Measurements from ENCODE around the gene JTB. TPM values are rescaled to one million over a fixed set of nuclear protein-coding genes. Genes with fewer than 3 reads are reported as not detected.
"Not testable (repeated sequence)": the region's sequence is repeated elsewhere in the genome, so short reads cannot be mapped to it uniquely, and the experiment has no call there.

The JTB gene
- total RNA-seq, 3 donors from 2014 or later (not counting 1 experiment from before 2014, with no cell fraction given) = 96.9 to 107 (median 101) TPM

DNA sequence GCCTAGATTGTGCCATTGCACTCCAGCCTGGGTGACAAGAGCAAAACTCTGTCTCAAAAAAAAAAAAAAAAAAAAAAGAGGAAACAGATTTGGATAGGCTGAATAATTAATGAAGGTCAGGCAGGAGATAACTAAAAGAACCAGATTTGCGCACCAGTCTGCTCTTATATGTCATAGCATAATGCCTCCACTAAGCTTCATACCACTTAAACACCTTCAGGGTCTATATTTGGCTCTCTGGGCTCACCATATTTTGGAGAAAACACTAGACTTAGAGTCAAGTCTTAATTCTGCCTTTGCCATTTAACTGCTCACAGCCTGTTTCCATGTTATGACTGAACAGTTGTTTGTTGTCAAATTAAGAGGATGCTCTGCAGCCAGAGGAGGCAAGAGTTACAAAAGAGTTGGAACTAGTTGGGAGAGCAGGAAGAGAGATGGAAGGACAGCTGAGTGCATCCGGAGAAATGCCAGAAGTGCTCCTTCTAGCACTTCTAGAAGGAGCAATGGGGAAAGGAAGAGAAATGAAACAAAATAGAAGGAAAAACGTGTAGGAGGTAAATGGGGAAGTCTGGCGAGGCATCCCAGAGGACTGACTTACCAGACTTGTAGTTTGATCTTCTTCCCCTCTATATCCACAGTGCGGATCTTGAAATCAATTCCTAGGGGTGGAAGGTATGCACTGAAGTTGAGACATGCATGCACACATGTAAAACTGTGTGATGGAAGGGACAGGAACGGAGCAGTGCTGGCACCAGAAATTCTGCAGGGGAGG is 6.8 kb upstream of the JTB start:
- TF ChIP-seq, protein P1, sequence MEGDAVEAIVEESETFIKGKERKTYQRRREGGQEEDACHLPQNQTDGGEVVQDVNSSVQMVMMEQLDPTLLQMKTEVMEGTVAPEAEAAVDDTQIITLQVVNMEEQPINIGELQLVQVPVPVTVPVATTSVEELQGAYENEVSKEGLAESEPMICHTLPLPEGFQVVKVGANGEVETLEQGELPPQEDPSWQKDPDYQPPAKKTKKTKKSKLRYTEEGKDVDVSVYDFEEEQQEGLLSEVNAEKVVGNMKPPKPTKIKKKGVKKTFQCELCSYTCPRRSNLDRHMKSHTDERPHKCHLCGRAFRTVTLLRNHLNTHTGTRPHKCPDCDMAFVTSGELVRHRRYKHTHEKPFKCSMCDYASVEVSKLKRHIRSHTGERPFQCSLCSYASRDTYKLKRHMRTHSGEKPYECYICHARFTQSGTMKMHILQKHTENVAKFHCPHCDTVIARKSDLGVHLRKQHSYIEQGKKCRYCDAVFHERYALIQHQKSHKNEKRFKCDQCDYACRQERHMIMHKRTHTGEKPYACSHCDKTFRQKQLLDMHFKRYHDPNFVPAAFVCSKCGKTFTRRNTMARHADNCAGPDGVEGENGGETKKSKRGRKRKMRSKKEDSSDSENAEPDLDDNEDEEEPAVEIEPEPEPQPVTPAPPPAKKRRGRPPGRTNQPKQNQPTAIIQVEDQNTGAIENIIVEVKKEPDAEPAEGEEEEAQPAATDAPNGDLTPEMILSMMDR (IDR thresholded peaks at IDR 0.05) = no peak
- no peak overlapping the region for H3K27ac Mint-ChIP-seq
- H3K36me3 ChIP-seq (ENCODE audit: control insufficient read depth, insufficient read depth, low read length) = no peaks in the 10 kb centered on the region

GRCh38 chr1:153981735-153982134 is 4.3 kb upstream of the JTB start:
- DNase-seq; H3K27me3 ChIP-seq (ENCODE audit: control insufficient read depth, insufficient read depth, low read length); H3K9me3 ChIP-seq (ENCODE audit: control insufficient read depth, insufficient read depth, low read length); ATAC-seq; H3K9me3 Mint-ChIP-seq; H3K27ac Mint-ChIP-seq; H3K4me3 ChIP-seq (ENCODE audit: low read length); H3K4me3 Mint-ChIP-seq; H3K36me3 ChIP-seq (ENCODE audit: control insufficient read depth, insufficient read depth, low read length); H3K27ac ChIP-seq (ENCODE audit: low read length); intact Hi-C loops (cut with micrococcal nuclease); H3K36me3 Mint-ChIP-seq: not testable (repeated sequence)
- Mint-ChIP-seq H3K27me3 (ENCODE audit: low read depth in 2 of 2) (peaks cover 21% of the 10 kb centered on the region in 2 donors), H3K4me1 (peaks cover 18 to 23% of the 10 kb centered on the region in 2 donors)
- 92% methylated on average over 2 of the region's 2 CpGs for WGBS (ENCODE audit: insufficient coverage)
- H3K4me1 ChIP-seq (ENCODE audit: control insufficient read depth, insufficient read depth, low read length) = peaks cover 14% of the 10 kb centered on the region

More for the DNA sequence above, 6.8 kb upstream of the JTB start:
- peaks cover 21% of the 10 kb centered on the region in 2 donors for H3K27me3 Mint-ChIP-seq (ENCODE audit: low read depth in 2 of 2)
- ATAC-seq (no peak), DNase-seq (no peak)
- Histone ChIP-seq H3K27me3 (ENCODE audit: control insufficient read depth, insufficient read depth, low read length) (peaks cover 6% of the 10 kb centered on the region), H3K4me1 (ENCODE audit: control insufficient read depth, insufficient read depth, low read length) (peaks cover 14% of the 10 kb centered on the region), H3K27ac (ENCODE audit: low read length) (no peak overlapping the region), H3K4me3 (ENCODE audit: low read length) (no peak overlapping the region), H3K9me3 (ENCODE audit: control insufficient read depth, insufficient read depth, low read length) (no peaks in the 10 kb centered on the region)
- 100% methylated on average over 4 of the region's 6 CpGs for WGBS (ENCODE audit: insufficient coverage)
- H3K36me3 Mint-ChIP-seq = no peaks in the 10 kb centered on the region
- no peaks in the 10 kb centered on the region for H3K9me3 Mint-ChIP-seq
- H3K4me1 Mint-ChIP-seq = peaks cover 11 to 19% of the 10 kb centered on the region in 2 donors
- no peak overlapping the region for H3K4me3 Mint-ChIP-seq
- intact Hi-C loops (cut with micrococcal nuclease) = no loop called here

DNA sequence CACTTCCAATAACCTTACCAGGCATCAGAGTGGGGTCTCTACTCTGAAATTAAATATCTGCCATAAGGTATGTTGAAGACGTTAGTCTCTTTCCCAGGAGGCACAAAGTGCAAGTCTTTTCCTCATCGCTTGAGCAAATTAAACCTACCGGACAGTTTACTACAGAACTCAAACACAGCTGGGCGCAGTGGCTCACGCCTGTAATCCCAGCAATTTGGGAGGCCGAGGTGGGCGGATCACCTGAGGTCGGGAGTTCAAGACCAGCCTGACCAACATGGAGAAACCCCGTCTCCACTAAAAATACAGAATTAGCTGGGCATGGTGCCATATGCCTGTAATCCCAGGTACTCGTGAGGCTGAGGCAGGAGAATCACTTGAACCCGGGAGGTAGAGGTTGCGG is 1.6 kb upstream of the JTB start:
- 97% methylated on average over 12 of the region's 12 CpGs for WGBS (ENCODE audit: insufficient coverage)
- H3K36me3 Mint-ChIP-seq; H3K27ac ChIP-seq (ENCODE audit: low read length); H3K4me3 ChIP-seq (ENCODE audit: low read length); H3K27me3 Mint-ChIP-seq (ENCODE audit: low read depth in 2 of 2); DNase-seq; intact Hi-C loops (cut with micrococcal nuclease); H3K27me3 ChIP-seq (ENCODE audit: control insufficient read depth, insufficient read depth, low read length); H3K9me3 ChIP-seq (ENCODE audit: control insufficient read depth, insufficient read depth, low read length); H3K9me3 Mint-ChIP-seq; ATAC-seq: not testable (repeated sequence)
- peak overlapping the region; percentile 89 for H3K4me3 Mint-ChIP-seq
- H3K4me1 ChIP-seq (ENCODE audit: control insufficient read depth, insufficient read depth, low read length) = peaks cover 16% of the 10 kb centered on the region
- peaks cover 24 to 25% of the 10 kb centered on the region in 2 donors for H3K4me1 Mint-ChIP-seq
- H3K36me3 ChIP-seq (ENCODE audit: control insufficient read depth, insufficient read depth, low read length) = peaks cover 15% of the 10 kb centered on the region
- H3K27ac Mint-ChIP-seq = peak overlapping the region in 1 of 2 donors; percentile 76

- no peaks in the 10 kb centered on the region for H3K9me3 Mint-ChIP-seq
- peaks cover 25 to 26% of the 10 kb centered on the region in 2 donors for H3K4me1 Mint-ChIP-seq
- H3K27ac Mint-ChIP-seq = peak overlapping the region; percentile 76 to 89
- H3K4me3 Mint-ChIP-seq = peak overlapping the region; percentile 89
- WGBS (ENCODE audit: insufficient coverage) = 78% methylated on average over 9 of the region's 9 CpGs
- no peaks in the 10 kb centered on the region for H3K9me3 ChIP-seq (ENCODE audit: control insufficient read depth, insufficient read depth, low read length)
- ATAC-seq (no peak), DNase-seq (peak in 1 of 2 donors; percentile 21)
- no peaks in the 10 kb centered on the region for H3K27me3 ChIP-seq (ENCODE audit: control insufficient read depth, insufficient read depth, low read length)
- intact Hi-C loops (cut with micrococcal nuclease) = no loop called here
- H3K27ac ChIP-seq (ENCODE audit: low read length) = peak overlapping the region; percentile 37
- peaks cover 22% of the 10 kb centered on the region for H3K36me3 ChIP-seq (ENCODE audit: control insufficient read depth, insufficient read depth, low read length)
- no peaks in the 10 kb centered on the region for H3K36me3 Mint-ChIP-seq
- TF ChIP-seq, protein P1 (IDR thresholded peaks at IDR 0.05) = no peak
- peaks cover 16% of the 10 kb centered on the region for H3K4me1 ChIP-seq (ENCODE audit: control insufficient read depth, insufficient read depth, low read length)
- peak overlapping the region; percentile 84 for H3K4me3 ChIP-seq (ENCODE audit: low read length)
- peaks cover 0 to 4% of the 10 kb centered on the region in 2 donors for H3K27me3 Mint-ChIP-seq (ENCODE audit: low read depth in 2 of 2)
Measured at GRCh38 chr1:153978274-153978909, 918 bp upstream of the JTB start.

All from natural killer cell (primary cell).